Lung (tissue), 12 donors: Measurements from ENCODE around the gene LRP1B. TPM values are rescaled to one million over a fixed set of nuclear protein-coding genes. Genes with fewer than 3 reads are reported as not detected.

ENCODE experiments used
- ATAC-seq: fragments of 200-7000 bp; cut with Tn5 transposase; one replicate; pipeline ENCODE4 v1.9.1; 2020; ENCODE audit warnings: moderate number of reproducible peaks; ENCODE audit not compliant: insufficient read depth, low FRiP score
- DNase-seq, 3 donors: peaks; one replicate each; pipeline ENCODE4 v3.0.0-alpha.2; 2013 to 2017
- H3K27ac ChIP-seq, 2 donors: one replicate each; pipeline ENCODE4 v1.5.1; 2013; ENCODE audit warnings: mild to moderate bottlenecking in 2 of 2, moderate library complexity in 2 of 2, control low read depth in 1 of 2, inconsistent platforms in 1 of 2, low read depth in 1 of 2, low read length in 1 of 2
- H3K27me3 ChIP-seq, 3 donors: one replicate each; pipeline ENCODE4 v1.5.1; 2013; ENCODE audit warnings: low read length in 2 of 3; ENCODE audit not compliant: control insufficient read depth in 3 of 3, insufficient read depth in 3 of 3
- H3K36me3 ChIP-seq, 4 donors: one replicate each; pipeline ENCODE4 v1.5.1; 2013; ENCODE audit warnings: low read length in 4 of 4, mild to moderate bottlenecking in 1 of 4, moderate library complexity in 1 of 4; ENCODE audit not compliant: control insufficient read depth in 4 of 4, insufficient read depth in 4 of 4
- H3K4me1 ChIP-seq, 5 donors: one replicate each; pipeline ENCODE4 v1.5.1; 2013; ENCODE audit warnings: low read length in 5 of 5, mild to moderate bottlenecking in 2 of 5, moderate library complexity in 1 of 5; ENCODE audit not compliant: control insufficient read depth in 5 of 5, insufficient read depth in 5 of 5
- H3K4me3 ChIP-seq: one replicate; pipeline ENCODE4 v1.5.1; 2013; ENCODE audit warnings: mild to moderate bottlenecking, control low read depth, moderate library complexity
- H3K9ac ChIP-seq, 2 donors: one replicate each; pipeline ENCODE4 v1.5.1; 2013; ENCODE audit warnings: low read length in 2 of 2, control low read depth in 1 of 2; ENCODE audit not compliant: insufficient read depth in 1 of 2
- H3K9me3 ChIP-seq, 4 donors: one replicate each; pipeline ENCODE4 v1.5.1; 2013; ENCODE audit warnings: low read length in 3 of 4, mild to moderate bottlenecking in 1 of 4, moderate library complexity in 1 of 4; ENCODE audit not compliant: control insufficient read depth in 4 of 4, insufficient read depth in 3 of 4
- CTCF ChIP-seq: IDR thresholded peaks from 2 replicates; pipeline ENCODE4 v1.5.1; 2012; ENCODE audit warnings: mild to moderate bottlenecking; ENCODE audit errors: control extremely low read depth, extremely low read depth
- WGBS, 2 donors: extraction: QIAGEN DNeasy Blood & Tissue Kit; methylation state at CpG; one replicate each; pipeline ENCODE4 v1.1.7; 2013; 5-methylcytosine and 5-hydroxymethylcytosine counted together
- polyA plus RNA-seq, 2 donors: library from polyadenylated mRNA; stranded (reverse); fragments of 200-250 nt; gene quantifications; one replicate each; pipeline ENCODE4 v1.2.1, GENCODE V29; 2013
- total RNA-seq, 2 donors: library from RNA; depleted of rRNA in 1 of 2; stranded (reverse); fragments of >200 nt in 1 of 2; gene quantifications; one replicate each; pipeline ENCODE4 v1.2.1, GENCODE V29; 2014 to 2021
- donor health status: control.
- donor health status: control.
- donor health status: Bipolar disorder and iron deficiency.
- donor health status: healthy.
- donor health status: DM: yes; HTN: yes; CAD: no.

Gene LRP1B
- total and polyA plus RNA-seq, 4 donors, result 0.01 to 6.5 (median 0.16) TPM

- H3K27ac ChIP-seq, result no peak overlapping the region
- no peaks in the 10 kb centered on the region for H3K27me3 ChIP-seq
- no peak for TF ChIP-seq CTCF
- 73 to 82% methylated on average over 1 of the region's 1 CpG for WGBS, 2 donors
- DNase-seq, result no peak
- no peaks in the 10 kb centered on the region for H3K4me1 ChIP-seq
- H3K36me3 ChIP-seq, result no peaks in the 10 kb centered on the region
- no peaks in the 10 kb centered on the region for H3K9me3 ChIP-seq
- H3K9ac ChIP-seq, result no peak overlapping the region
- no peak overlapping the region for H3K4me3 ChIP-seq
- no peak for ATAC-seq
Observed at GRCh38 chr2:142025394-142025793, 105.4 kb downstream of the LRP1B start.

- no peaks in the 10 kb centered on the region for H3K36me3 ChIP-seq
- WGBS, 2 donors, result 57 to 84% methylated on average over 1 of the region's 1 CpG
- H3K27me3 ChIP-seq, result no peaks in the 10 kb centered on the region
- no peak overlapping the region for H3K27ac ChIP-seq
- no peaks in the 10 kb centered on the region for H3K4me1 ChIP-seq
- DNase-seq, result no peak
- no peaks in the 10 kb centered on the region for H3K9me3 ChIP-seq
- H3K9ac ChIP-seq, result no peak overlapping the region
- no peak for ATAC-seq
- no peak overlapping the region for H3K4me3 ChIP-seq
- TF ChIP-seq CTCF, result no peak
Observed at GRCh38 chr2:142020368-142020767, 110.4 kb downstream of the LRP1B start.

GRCh38 chr2:142014536-142014935 is 116.3 kb downstream of the LRP1B start:
- no peak for DNase-seq
- H3K4me3 ChIP-seq, result no peak overlapping the region
- no peak overlapping the region for H3K27ac ChIP-seq
- no peak for ATAC-seq
- WGBS, 2 donors, result 80 to 86% methylated on average over 1 of the region's 1 CpG
- peaks cover 0 to 3% (median 0%) of the 10 kb centered on the region in 4 donors for H3K9me3 ChIP-seq
- no peaks in the 10 kb centered on the region for H3K27me3 ChIP-seq
- H3K9ac ChIP-seq, result no peak overlapping the region
- no peaks in the 10 kb centered on the region for H3K4me1 ChIP-seq
- no peaks in the 10 kb centered on the region for H3K36me3 ChIP-seq
- TF ChIP-seq CTCF, result no peak

- no peak overlapping the region for H3K4me3 ChIP-seq
Observed at GRCh38 chr2:142012797-142013196, 118.0 kb downstream of the LRP1B start.

More at GRCh38 chr2:142012797-142013196, 118.0 kb downstream of the LRP1B start:
- H3K27me3 ChIP-seq, result no peaks in the 10 kb centered on the region
- H3K9ac ChIP-seq, result no peak overlapping the region
- no peaks in the 10 kb centered on the region for H3K36me3 ChIP-seq
- no peaks in the 10 kb centered on the region for H3K4me1 ChIP-seq
- ATAC-seq (no peak), DNase-seq (no peak)
- peaks cover 0 to 3% (median 0%) of the 10 kb centered on the region in 4 donors for H3K9me3 ChIP-seq
- WGBS, 2 donors, result 74 to 90% methylated on average over 2 of the region's 2 CpGs
- no peak overlapping the region for H3K27ac ChIP-seq
- no peak for TF ChIP-seq CTCF
